MCF 10A (cell line): ENCODE measurements around the gene MEF2A. TPM values are rescaled to one million over a fixed set of nuclear protein-coding genes. Genes with fewer than 3 reads are reported as not detected.
"Not testable (repeated sequence)": the region's sequence is repeated elsewhere in the genome, so short reads cannot be mapped to it uniquely, and the experiment has no call there.

Source experiments
- BruUV-seq: library from RNA; stranded (reverse); fragments of 400-500 nt; replicated peaks from 2 replicates; lab custom pipeline; 2021; lab: Mats Ljungman, UMichigan
- CTCF ChIA-PET: fragments of 300-600 bp; sonication (Branson Sonifier 250); formaldehyde crosslinking; extraction: SDS; loops from one replicate; lab custom pipeline; 2021; ENCODE audit warnings: antibody characterized with exemption, inconsistent platforms; lab: Yijun Ruan, JAX
- POLR2A ChIA-PET: fragments of 300-600, 350-650 bp; sonication (Branson Sonifier 250); formaldehyde crosslinking; extraction: SDS; loops from one replicate; lab custom pipeline; 2020; ENCODE audit warnings: antibody characterized with exemption, inconsistent platforms; lab: Yijun Ruan, JAX
- DNase-seq: peaks from one replicate; pipeline ENCODE4 v3.0.0-alpha.2; 2018; ENCODE audit not compliant: unreplicated experiment
- H3K27ac Mint-ChIP-seq: one replicate; pipeline ENCODE4 v1.8.0; 2022; ENCODE audit warnings: mild to moderate bottlenecking, low read depth, mixed read lengths; ENCODE audit not compliant: unreplicated experiment
- H3K27me3 Mint-ChIP-seq: one replicate; pipeline ENCODE4 v1.8.0; 2022; ENCODE audit warnings: mixed read lengths; ENCODE audit not compliant: insufficient read depth, unreplicated experiment
- H3K36me3 Mint-ChIP-seq: one replicate; pipeline ENCODE4 v1.8.0; 2022; ENCODE audit warnings: mild to moderate bottlenecking, moderate library complexity, mixed read lengths; ENCODE audit not compliant: insufficient read depth, unreplicated experiment
- H3K4me1 Mint-ChIP-seq: one replicate; pipeline ENCODE4 v1.8.0; 2022; ENCODE audit warnings: mixed read lengths; ENCODE audit not compliant: insufficient read depth, unreplicated experiment
- H3K4me3 Mint-ChIP-seq: one replicate; pipeline ENCODE4 v1.8.0; 2022; ENCODE audit warnings: mild to moderate bottlenecking, moderate library complexity, mixed read lengths; ENCODE audit not compliant: unreplicated experiment
- H3K9me3 Mint-ChIP-seq: one replicate; pipeline ENCODE4 v1.8.0; 2022; ENCODE audit warnings: mixed read lengths; ENCODE audit not compliant: unreplicated experiment
- intact Hi-C: fragments of 100-400 bp; cut with micrococcal nuclease; formaldehyde crosslinking; loops from 2 replicates; pipeline ENCODE4 v1.14.1; 2022
- total RNA-seq: library from RNA; stranded (reverse); gene quantifications from 2 replicates; pipeline ENCODE4 v1.2.3, GENCODE V29; 2022
- TF ChIP-seq, protein P1 (sequence below): fragments of 200-600 bp; IDR thresholded peaks from one replicate; pipeline ENCODE4 v1.8.0; 2022; ENCODE audit warnings: antibody characterized with exemption, mild to moderate bottlenecking; ENCODE audit not compliant: unreplicated experiment

The MEF2A gene
- total RNA-seq, 1 experiment from 2014 or later, result 52.9 TPM

DNA sequence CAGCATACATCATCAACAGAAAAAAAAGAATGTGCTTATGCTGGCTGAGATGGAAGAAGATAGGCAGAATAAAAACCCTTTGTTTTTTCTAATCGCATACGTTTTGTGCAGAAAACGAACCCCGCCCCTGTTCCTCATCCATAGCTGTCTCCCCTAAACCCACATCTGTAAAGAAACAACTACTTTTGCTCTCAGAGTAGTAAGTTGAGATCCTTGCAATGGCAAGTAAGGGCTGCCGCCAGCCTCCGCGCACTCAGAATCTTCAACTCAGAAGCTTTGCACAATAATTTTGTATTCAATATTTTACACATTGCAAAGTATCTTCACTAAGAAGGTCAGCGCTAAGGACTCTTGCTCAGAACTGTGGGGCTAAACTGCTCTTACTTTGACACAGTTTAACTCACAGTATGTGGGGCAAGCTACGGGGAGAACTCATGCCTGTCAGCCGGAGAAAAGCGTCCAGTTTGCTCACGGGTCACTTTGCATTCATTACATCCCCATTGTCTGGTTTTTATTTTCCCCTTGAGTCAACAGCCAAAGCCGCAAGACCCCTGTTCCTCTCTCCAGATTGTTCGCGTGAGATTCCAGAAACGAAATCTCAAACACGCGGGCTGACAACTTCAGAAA, 166.5 kb downstream of the MEF2A start:
- TF ChIP-seq, protein P1, sequence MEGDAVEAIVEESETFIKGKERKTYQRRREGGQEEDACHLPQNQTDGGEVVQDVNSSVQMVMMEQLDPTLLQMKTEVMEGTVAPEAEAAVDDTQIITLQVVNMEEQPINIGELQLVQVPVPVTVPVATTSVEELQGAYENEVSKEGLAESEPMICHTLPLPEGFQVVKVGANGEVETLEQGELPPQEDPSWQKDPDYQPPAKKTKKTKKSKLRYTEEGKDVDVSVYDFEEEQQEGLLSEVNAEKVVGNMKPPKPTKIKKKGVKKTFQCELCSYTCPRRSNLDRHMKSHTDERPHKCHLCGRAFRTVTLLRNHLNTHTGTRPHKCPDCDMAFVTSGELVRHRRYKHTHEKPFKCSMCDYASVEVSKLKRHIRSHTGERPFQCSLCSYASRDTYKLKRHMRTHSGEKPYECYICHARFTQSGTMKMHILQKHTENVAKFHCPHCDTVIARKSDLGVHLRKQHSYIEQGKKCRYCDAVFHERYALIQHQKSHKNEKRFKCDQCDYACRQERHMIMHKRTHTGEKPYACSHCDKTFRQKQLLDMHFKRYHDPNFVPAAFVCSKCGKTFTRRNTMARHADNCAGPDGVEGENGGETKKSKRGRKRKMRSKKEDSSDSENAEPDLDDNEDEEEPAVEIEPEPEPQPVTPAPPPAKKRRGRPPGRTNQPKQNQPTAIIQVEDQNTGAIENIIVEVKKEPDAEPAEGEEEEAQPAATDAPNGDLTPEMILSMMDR, result no peak
- POLR2A ChIA-PET, result interaction anchor here (0.6 to 4.0 kb wide), 20 partner anchors 13 to 988 kb away, joined by 3 to 53 read pairs (median 4); partner anchors contain the start of genes ASB7, LINS1, LRRC28 and MEF2A
- H3K27ac Mint-ChIP-seq, result no peak overlapping the region
- DNase-seq, result no peak
- peaks cover 15% of the 10 kb centered on the region for H3K36me3 Mint-ChIP-seq
- no peaks in the 10 kb centered on the region for H3K9me3 Mint-ChIP-seq
- BruUV-seq, result no TSS peak
- intact Hi-C loops, result no loop called here
- CTCF ChIA-PET, result interaction anchor here (0.6 to 3.6 kb wide), 8 partner anchors 14 to 616 kb away, joined by 3 to 17 read pairs (median 4); no protein-coding TSS in a partner anchor
- H3K4me3 Mint-ChIP-seq, result peak overlapping the region; percentile 77
- H3K27me3 Mint-ChIP-seq, result no peaks in the 10 kb centered on the region
- H3K4me1 Mint-ChIP-seq, result peaks cover 14% of the 10 kb centered on the region

DNA sequence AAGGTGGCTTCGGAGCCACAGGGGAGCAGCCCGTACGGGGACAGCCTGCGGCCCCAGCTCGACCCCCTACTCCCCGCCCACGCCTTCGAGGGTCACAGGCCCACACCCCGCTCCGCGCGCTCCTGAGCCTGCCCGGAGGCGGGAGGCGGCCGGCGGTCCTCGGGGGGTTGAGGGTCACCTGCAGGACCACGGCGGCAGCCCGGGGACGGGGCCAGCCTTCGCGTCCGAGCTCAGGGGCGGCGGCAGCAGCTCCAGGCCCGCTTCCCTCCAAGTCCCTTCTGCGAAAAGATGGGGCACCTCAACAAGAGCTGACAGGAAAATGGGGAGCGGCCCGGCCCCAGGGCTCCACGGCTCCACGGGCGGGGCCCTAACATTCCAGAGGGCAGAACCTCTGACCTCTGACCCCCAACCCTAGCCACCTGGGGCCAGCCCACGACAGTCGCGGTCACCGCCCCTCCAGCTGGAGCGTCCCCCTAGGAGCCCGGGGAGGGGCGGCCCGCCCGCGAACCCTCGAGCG, 167.0 kb downstream of the MEF2A start:
- no peaks in the 10 kb centered on the region for H3K27me3 Mint-ChIP-seq
- H3K4me3 Mint-ChIP-seq, result peak overlapping the region; percentile 77
- peak; percentile 26 for DNase-seq
- CTCF ChIA-PET, result interaction anchor here (0.6 to 3.6 kb wide), 6 partner anchors 15 to 616 kb away, joined by 3 to 17 read pairs (median 4); no protein-coding TSS in a partner anchor
- POLR2A ChIA-PET, result interaction anchor here (0.6 to 4.0 kb wide), 25 partner anchors 14 to 869 kb away, joined by 3 to 53 read pairs (median 4); partner anchors contain the start of genes ASB7, LINS1, LRRC28 and MEF2A
- H3K27ac Mint-ChIP-seq, result no peak overlapping the region
- H3K9me3 Mint-ChIP-seq, result no peaks in the 10 kb centered on the region
- TF ChIP-seq, protein P1, result no peak
- peaks cover 14% of the 10 kb centered on the region for H3K4me1 Mint-ChIP-seq
- intact Hi-C loops, result no loop called here
- BruUV-seq, result no TSS peak
- peaks cover 15% of the 10 kb centered on the region for H3K36me3 Mint-ChIP-seq

DNA sequence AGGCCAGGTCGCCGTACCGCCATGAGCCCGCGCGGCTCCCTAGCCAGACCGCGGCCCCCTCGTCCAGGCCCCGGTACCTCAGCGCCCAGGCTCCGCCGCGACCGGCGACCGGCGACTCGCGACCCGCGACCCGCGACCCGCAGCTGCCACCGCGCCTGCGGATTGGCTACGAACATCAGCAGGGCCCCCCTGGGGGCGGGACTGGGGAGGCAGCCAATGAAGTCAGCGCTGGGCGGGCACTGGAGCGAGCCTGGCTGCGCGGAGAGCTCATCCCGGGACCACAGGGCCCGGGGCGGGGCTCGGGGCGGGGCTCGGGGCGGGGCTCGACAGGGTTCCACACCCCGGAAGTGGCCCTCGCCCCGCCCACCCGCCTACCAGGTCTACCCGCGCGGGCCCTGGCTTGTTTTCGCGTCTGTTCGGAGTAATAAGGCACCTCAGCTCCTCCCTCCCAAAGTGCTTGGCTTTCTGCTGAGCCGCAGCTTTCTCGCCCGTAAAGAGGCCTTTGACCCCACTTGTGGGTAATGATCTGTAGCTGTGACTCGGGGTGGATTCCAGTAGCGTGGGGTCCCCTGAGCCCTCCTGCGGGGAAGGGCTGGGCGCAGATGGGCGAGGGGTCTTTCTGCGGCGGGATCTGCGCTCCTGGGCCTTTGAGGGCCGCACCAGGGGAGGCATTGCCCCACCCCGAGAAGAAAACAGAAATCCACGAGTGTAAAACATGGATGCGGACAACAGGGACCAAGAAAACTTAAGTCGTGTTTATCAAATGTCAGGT, 167.7 kb downstream of the MEF2A start, which contains the start of gene LYSMD4:
Gene LYSMD4, minus strand, starts transcription at position 170 of the 772 bp plus-strand sequence. CDS start 1,438 bp downstream, outside the sequence.
- Mint-ChIP-seq H3K4me3 (peak within 1 kb of the TSS; percentile 77), H3K36me3 (peaks cover 15% of the 10 kb centered on the region), H3K27me3 (no peaks in the 10 kb centered on the region), H3K4me1 (peaks cover 14% of the 10 kb centered on the region), H3K27ac (peak within 1 kb of the TSS; percentile 94), H3K9me3 (no peaks in the 10 kb centered on the region)
- DNase-seq, result peak; percentile 95
- TF ChIP-seq, protein P1, result no peak
- CTCF ChIA-PET, result interaction anchor here (0.6 to 3.6 kb wide), 7 partner anchors 16 to 520 kb away, joined by 3 to 17 read pairs (median 5); no protein-coding TSS in a partner anchor
- intact Hi-C loops, result no loop called here
- TSS peak; percentile 73 for BruUV-seq
- POLR2A ChIA-PET, result interaction anchor here (0.5 to 4.0 kb wide), 25 partner anchors 10 to 869 kb away, joined by 3 to 53 read pairs (median 4); partner anchors contain the start of genes ASB7, LINS1, LRRC28 and MEF2A

DNA sequence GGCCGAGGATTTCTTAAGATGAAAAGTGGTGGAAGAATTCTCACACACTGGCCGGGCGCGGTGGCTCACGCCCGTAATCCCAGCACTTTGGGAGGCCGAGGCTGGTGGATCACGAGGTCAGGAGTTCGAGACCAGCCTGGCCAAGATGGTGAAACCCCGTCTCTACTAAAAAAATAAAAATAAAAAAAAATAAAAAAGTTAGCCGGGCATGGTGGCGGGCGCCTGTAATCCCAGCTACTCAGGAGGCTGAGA, 168.2 kb downstream of the MEF2A start:
- CTCF ChIA-PET, result interaction anchor here (0.6 to 2.1 kb wide), 3 partner anchors 21 to 266 kb away, joined by 3 to 10 read pairs (median 5); no protein-coding TSS in a partner anchor
- peaks cover 15% of the 10 kb centered on the region for H3K36me3 Mint-ChIP-seq
- H3K9me3 Mint-ChIP-seq, BruUV-seq, DNase-seq, intact Hi-C loops, H3K27me3 Mint-ChIP-seq: not testable (repeated sequence)
- peak overlapping the region; percentile 94 for H3K27ac Mint-ChIP-seq
- peak overlapping the region; percentile 77 for H3K4me3 Mint-ChIP-seq
- POLR2A ChIA-PET, result interaction anchor here (0.9 to 4.0 kb wide), 6 partner anchors 22 to 484 kb away, joined by 6 to 53 read pairs (median 14); partner anchors contain the start of genes LRRC28 and TTC23
- H3K4me1 Mint-ChIP-seq, result peaks cover 14% of the 10 kb centered on the region
